ENCODE results near the gene RBM14.
"Not testable (repeated sequence)": the region's sequence is repeated elsewhere in the genome, so short reads cannot be mapped to it uniquely, and the experiment has no call there.

Gene RBM14

GRCh38 chr11:66636411-66636810, 20.0 kb downstream of the RBM14 start:
- H3K4me3 ChIP-seq (ENCODE audit: low read depth, low read length) = no peak overlapping the region
- DNase-seq (ENCODE audit: low read depth) = no peak
- no peak for TF ChIP-seq CTCF (IDR thresholded peaks at IDR 0.05; ENCODE audit: control insufficient read depth, extremely low read depth, insufficient read depth)

- TF ChIP-seq CTCF (IDR thresholded peaks at IDR 0.05; ENCODE audit: control insufficient read depth, extremely low read depth, insufficient read depth) = no peak
- H3K4me3 ChIP-seq (ENCODE audit: low read depth, low read length) = peak overlapping the region; percentile 89
- no peak for DNase-seq (ENCODE audit: low read depth)
Measured at GRCh38 chr11:66637557-66638176, 21.2 kb downstream of the RBM14 start.

- DNase-seq (ENCODE audit: low read depth) = peak; percentile 100
- H3K4me3 ChIP-seq (ENCODE audit: low read depth, low read length) = peak within 1 kb of the TSS; percentile 89
- TF ChIP-seq CTCF (IDR thresholded peaks at IDR 0.05; ENCODE audit: control insufficient read depth, extremely low read depth, insufficient read depth) = no peak
Measured at GRCh38 chr11:66638177-66639065, 22.0 kb downstream of the RBM14 start, which contains the start of gene RBM4. TSS of gene RBM4 (plus strand) at chr11:66638703. CDS start at chr11:66639712, 1,009 bp downstream.

- peak overlapping the region; percentile 89 for H3K4me3 ChIP-seq (ENCODE audit: low read depth, low read length)
- no peak for DNase-seq (ENCODE audit: low read depth)
- TF ChIP-seq CTCF (IDR thresholded peaks at IDR 0.05; ENCODE audit: control insufficient read depth, extremely low read depth, insufficient read depth) = no peak
Measured at GRCh38 chr11:66639066-66639813, 22.8 kb downstream of the RBM14 start.

- DNase-seq (ENCODE audit: low read depth) = not testable (repeated sequence)
- peak overlapping the region; percentile 89 for H3K4me3 ChIP-seq (ENCODE audit: low read depth, low read length)
Measured at GRCh38 chr11:66639814-66640340, 23.4 kb downstream of the RBM14 start.

- no peak for DNase-seq (ENCODE audit: low read depth)
- H3K4me3 ChIP-seq (ENCODE audit: low read depth, low read length) = 0 out of 2 replicates have a peak overlapping the region, but pooled peaks have one; percentile 0
- no peak for TF ChIP-seq CTCF (IDR thresholded peaks at IDR 0.05; ENCODE audit: control insufficient read depth, extremely low read depth, insufficient read depth)
Measured at GRCh38 chr11:66641834-66642233, 25.4 kb downstream of the RBM14 start.
